Measurements from ENCODE around the gene TMEM40. TPM values are rescaled to one million over a fixed set of nuclear protein-coding genes. Genes with fewer than 3 reads are reported as not detected.

The TMEM40 gene
- total RNA-seq, 1 experiment from 2014 or later = 30.5 TPM

DNA sequence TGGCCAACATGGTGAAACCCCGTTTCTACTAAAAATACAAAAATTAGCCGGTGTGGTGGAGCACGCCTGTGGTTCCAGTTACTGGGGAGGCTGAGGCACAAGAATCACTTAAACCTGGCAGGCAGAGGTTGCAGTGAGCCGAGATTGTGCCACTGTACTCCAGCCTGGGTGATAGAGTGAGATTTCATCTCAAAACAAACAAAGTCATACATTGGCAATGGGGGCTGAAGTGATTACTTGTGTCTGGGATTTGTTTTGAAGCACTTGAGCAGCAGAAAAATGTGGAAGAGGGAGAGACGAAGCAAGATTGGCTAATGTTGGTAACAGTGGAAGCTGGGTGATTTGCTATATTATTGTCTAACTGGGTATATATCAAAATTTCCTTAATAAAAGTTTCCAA is 13.4 kb upstream of the TMEM40 start:
- ChIA-PET POLR2A (ENCODE audit: unreplicated experiment) (no interaction called here), CTCF (no interaction called here)
- H3F3A ChIP-seq (ENCODE audit: insufficient read depth, low read depth) = no peaks in the 10 kb centered on the region

DNA sequence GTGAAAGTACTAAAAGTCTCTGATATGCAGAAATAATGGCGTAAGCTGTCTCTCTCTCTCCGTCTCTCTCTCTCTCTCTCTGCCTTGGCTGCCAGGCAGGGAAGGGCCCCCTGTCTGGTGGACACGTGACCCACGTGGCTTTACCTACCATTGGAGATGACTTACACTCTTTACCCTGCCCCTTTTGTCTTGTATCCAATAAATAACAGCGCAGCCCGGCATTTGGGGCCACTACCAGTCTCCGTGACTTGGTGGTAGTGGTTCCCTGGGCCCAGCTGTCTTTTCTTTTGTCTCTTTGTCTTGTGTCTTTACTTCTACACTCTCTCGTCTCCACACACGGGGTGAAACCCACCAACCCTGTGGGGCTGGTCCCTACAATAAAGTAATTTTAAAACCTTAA is 12.2 kb upstream of the TMEM40 start:
- Histone ChIP-seq H3K79me2 (ENCODE audit: low read depth) (no peaks in the 10 kb centered on the region), H3K9me3 (ENCODE audit: insufficient read depth, low read depth) (no peaks in the 10 kb centered on the region), H3K4me2 (no peak overlapping the region), H3K27ac (no peak overlapping the region), H3K4me1 (replicated peaks; ENCODE audit: insufficient read depth) (no peaks in the 10 kb centered on the region), H4K20me1 (ENCODE audit: insufficient read depth) (no peaks in the 10 kb centered on the region), H2AFZ (no peak overlapping the region), H3K36me3 (ENCODE audit: low read depth) (no peaks in the 10 kb centered on the region), H3K4me3 (no peak overlapping the region), H3K9me2 (ENCODE audit: insufficient read depth) (no peaks in the 10 kb centered on the region), H3F3A (ENCODE audit: insufficient read depth, low read depth) (no peaks in the 10 kb centered on the region), H3K27me3 (ENCODE audit: insufficient read depth, low read depth) (no peaks in the 10 kb centered on the region)
- intact Hi-C loops (cut with micrococcal nuclease; ENCODE audit: unreplicated experiment) = no loop called here
- ChIA-PET POLR2A (ENCODE audit: unreplicated experiment) (no interaction called here), CTCF (no interaction called here)
- TF ChIP-seq EZH2 (IDR thresholded peaks at IDR 0.05; ENCODE audit: low read depth) = no peak
- TF ChIP-seq CTCF (conservative IDR thresholded peaks at IDR 0.05) = no peak
- BruUV-seq (replicated peaks) = no TSS peak
- no peak for DNase-seq

More for the DNA sequence above, 13.4 kb upstream of the TMEM40 start:
- H3K4me2 ChIP-seq = no peak overlapping the region
- no peaks in the 10 kb centered on the region for H3K36me3 ChIP-seq (ENCODE audit: low read depth)
- no peak overlapping the region for H3K27ac ChIP-seq
- H2AFZ ChIP-seq = no peak overlapping the region
- H3K4me1 ChIP-seq (replicated peaks; ENCODE audit: insufficient read depth) = no peaks in the 10 kb centered on the region
- TF ChIP-seq CTCF (conservative IDR thresholded peaks at IDR 0.05) (no peak), EZH2 (IDR thresholded peaks at IDR 0.05; ENCODE audit: low read depth) (no peak)
- no peak overlapping the region for H3K4me3 ChIP-seq
- DNase-seq = no peak
- H3K9me3 ChIP-seq (ENCODE audit: insufficient read depth, low read depth) = no peaks in the 10 kb centered on the region
- intact Hi-C loops (cut with micrococcal nuclease; ENCODE audit: unreplicated experiment) = no loop called here
- H4K20me1 ChIP-seq (ENCODE audit: insufficient read depth) = no peaks in the 10 kb centered on the region
- H3K79me2 ChIP-seq (ENCODE audit: low read depth) = no peaks in the 10 kb centered on the region
- no TSS peak for BruUV-seq (replicated peaks)
- no peaks in the 10 kb centered on the region for H3K27me3 ChIP-seq (ENCODE audit: insufficient read depth, low read depth)
- H3K9me2 ChIP-seq (ENCODE audit: insufficient read depth) = no peaks in the 10 kb centered on the region

GRCh38 chr3:12769761-12770160 is 10.7 kb upstream of the TMEM40 start:
- Histone ChIP-seq H3K27me3 (ENCODE audit: insufficient read depth, low read depth) (no peaks in the 10 kb centered on the region), H3K9me3 (ENCODE audit: insufficient read depth, low read depth) (no peaks in the 10 kb centered on the region), H3K4me1 (replicated peaks; ENCODE audit: insufficient read depth) (no peaks in the 10 kb centered on the region), H3K27ac (no peak overlapping the region), H3K36me3 (ENCODE audit: low read depth) (no peaks in the 10 kb centered on the region), H2AFZ (no peak overlapping the region), H3K79me2 (ENCODE audit: low read depth) (no peaks in the 10 kb centered on the region), H4K20me1 (ENCODE audit: insufficient read depth) (no peaks in the 10 kb centered on the region), H3K4me2 (no peak overlapping the region), H3F3A (ENCODE audit: insufficient read depth, low read depth) (no peaks in the 10 kb centered on the region), H3K4me3 (no peak overlapping the region), H3K9me2 (ENCODE audit: insufficient read depth) (no peaks in the 10 kb centered on the region)
- DNase-seq = no peak
- POLR2A ChIA-PET (ENCODE audit: unreplicated experiment) = interaction anchor here (0.6 kb wide), 1 partner anchor 337 kb away, joined by 6 read pairs; no protein-coding TSS in a partner anchor
- TF ChIP-seq EZH2 (IDR thresholded peaks at IDR 0.05; ENCODE audit: low read depth) (no peak), CTCF (conservative IDR thresholded peaks at IDR 0.05) (no peak)
- CTCF ChIA-PET = no interaction called here
- BruUV-seq (replicated peaks) = no TSS peak
- intact Hi-C loops (cut with micrococcal nuclease; ENCODE audit: unreplicated experiment) = no loop called here
